Smooth muscle cell (in vitro differentiated cells): ENCODE measurements around the gene ABTB1. TPM values are rescaled to one million over a fixed set of nuclear protein-coding genes. Genes with fewer than 3 reads are reported as not detected.

Experiments used
- DNase-seq: peaks from one replicate; lab custom pipeline; 2025; ENCODE audit not compliant: unreplicated experiment; lab: John Stamatoyannopoulos, UW
- H2AFZ ChIP-seq: fragments of 200-600 bp; sonication (generic); 2 replicates; pipeline ENCODE4 v1.6.0; 2016; ENCODE audit warnings: antibody characterized with exemption, low read depth, mild to moderate bottlenecking
- H3F3A ChIP-seq: fragments of 200-600 bp; sonication (generic); 2 replicates; pipeline ENCODE4 v1.6.0; 2017; ENCODE audit warnings: antibody characterized with exemption, low read depth
- H3K27ac ChIP-seq: fragments of 200-600 bp; sonication (generic); 2 replicates; pipeline ENCODE4 v1.5.1; 2016; ENCODE audit warnings: low read depth, mild to moderate bottlenecking
- H3K27me3 ChIP-seq: fragments of 200-600 bp; sonication (generic); 2 replicates; pipeline ENCODE4 v1.6.1; 2016; ENCODE audit warnings: low read depth, mild to moderate bottlenecking
- H3K36me3 ChIP-seq: fragments of 200-600 bp; sonication (generic); 2 replicates; pipeline ENCODE4 v1.5.1; 2016; ENCODE audit warnings: low read depth
- H3K4me1 ChIP-seq: fragments of 200-600 bp; sonication (generic); 2 replicates; pipeline ENCODE4 v1.5.1; 2016; ENCODE audit warnings: low read depth
- H3K4me2 ChIP-seq: fragments of 200-600 bp; sonication (generic); 2 replicates; pipeline ENCODE4 v1.6.0; 2016; ENCODE audit warnings: mild to moderate bottlenecking
- H3K4me3 ChIP-seq: fragments of 200-600 bp; sonication (generic); 2 replicates; pipeline ENCODE4 v1.5.1; 2016; ENCODE audit warnings: mild to moderate bottlenecking
- H3K79me2 ChIP-seq: fragments of 200-600 bp; sonication (generic); 2 replicates; pipeline ENCODE4 v1.6.0; 2016; ENCODE audit warnings: low read depth, mild to moderate bottlenecking
- H3K9ac ChIP-seq: fragments of 200-600 bp; sonication (generic); 2 replicates; pipeline ENCODE4 v1.6.0; 2016; ENCODE audit warnings: low read depth
- H3K9me3 ChIP-seq: fragments of 200-600 bp; sonication (generic); replicated peaks from 2 replicates; pipeline ENCODE4 v1.5.1; 2016; ENCODE audit warnings: low read depth
- H4K20me1 ChIP-seq: fragments of 200-600 bp; sonication (generic); 2 replicates; pipeline ENCODE4 v1.6.0; 2016; ENCODE audit warnings: low read depth
- whole genome bisulfite sequencing: methylation state at CpG from one replicate; pipeline ENCODE4 v1.1.7; 2016; ENCODE audit warnings: low lambda C conversion rate; 5-methylcytosine and 5-hydroxymethylcytosine counted together
- polyA plus RNA-seq: library from polyadenylated mRNA; unstranded; fragments of >200 nt; fragmentation: Nextera tagmentation; extraction: Ambion mirVana; gene quantifications from 2 replicates; pipeline ENCODE4 v1.2.1, GENCODE V29; 2016
- total RNA-seq: library from RNA; depleted of rRNA; stranded (reverse); fragments of >200 nt; gene quantifications from 2 replicates; pipeline ENCODE4 v1.2.3, GENCODE V29; 2014
- TF ChIP-seq, protein P1 (sequence below): fragments of 200-600 bp; sonication (generic); IDR thresholded peaks from 2 replicates; pipeline ENCODE4 v1.5.1; 2017; ENCODE audit warnings: borderline replicate concordance, mild to moderate bottlenecking, antibody characterized with exemption; ENCODE audit not compliant: insufficient read depth, poor library complexity, severe bottlenecking

Gene ABTB1
- total and polyA plus RNA-seq, 2 experiments from 2014 or later = 2.8 to 17.9 TPM

DNA sequence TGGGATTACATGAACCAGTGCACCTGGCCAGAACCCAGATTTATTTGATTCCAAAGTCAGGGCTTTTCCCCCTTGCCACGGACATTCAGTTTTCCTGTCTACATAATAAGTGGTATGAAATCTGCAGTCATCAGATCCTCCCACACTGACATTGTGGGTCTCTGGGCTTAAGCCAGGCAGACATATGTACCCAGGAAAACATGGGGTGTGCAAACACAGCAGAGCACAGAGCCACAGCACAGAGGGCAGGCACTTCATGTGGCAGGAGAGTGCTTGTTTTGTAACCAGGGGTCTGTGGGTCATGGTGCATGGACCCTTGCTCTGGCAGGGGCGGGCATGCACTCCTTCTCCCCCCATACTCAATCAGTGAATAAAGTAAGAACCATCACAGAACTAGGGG, 6.1 kb upstream of the ABTB1 start:
- H3K36me3 ChIP-seq = no peaks in the 10 kb centered on the region
- no peaks in the 10 kb centered on the region for H3K27me3 ChIP-seq
- WGBS = 96% methylated on average over 2 of the region's 2 CpGs
- DNase-seq = no peak
- no peaks in the 10 kb centered on the region for H3K9me3 ChIP-seq
- no peaks in the 10 kb centered on the region for H3K79me2 ChIP-seq
- TF ChIP-seq, protein P1, sequence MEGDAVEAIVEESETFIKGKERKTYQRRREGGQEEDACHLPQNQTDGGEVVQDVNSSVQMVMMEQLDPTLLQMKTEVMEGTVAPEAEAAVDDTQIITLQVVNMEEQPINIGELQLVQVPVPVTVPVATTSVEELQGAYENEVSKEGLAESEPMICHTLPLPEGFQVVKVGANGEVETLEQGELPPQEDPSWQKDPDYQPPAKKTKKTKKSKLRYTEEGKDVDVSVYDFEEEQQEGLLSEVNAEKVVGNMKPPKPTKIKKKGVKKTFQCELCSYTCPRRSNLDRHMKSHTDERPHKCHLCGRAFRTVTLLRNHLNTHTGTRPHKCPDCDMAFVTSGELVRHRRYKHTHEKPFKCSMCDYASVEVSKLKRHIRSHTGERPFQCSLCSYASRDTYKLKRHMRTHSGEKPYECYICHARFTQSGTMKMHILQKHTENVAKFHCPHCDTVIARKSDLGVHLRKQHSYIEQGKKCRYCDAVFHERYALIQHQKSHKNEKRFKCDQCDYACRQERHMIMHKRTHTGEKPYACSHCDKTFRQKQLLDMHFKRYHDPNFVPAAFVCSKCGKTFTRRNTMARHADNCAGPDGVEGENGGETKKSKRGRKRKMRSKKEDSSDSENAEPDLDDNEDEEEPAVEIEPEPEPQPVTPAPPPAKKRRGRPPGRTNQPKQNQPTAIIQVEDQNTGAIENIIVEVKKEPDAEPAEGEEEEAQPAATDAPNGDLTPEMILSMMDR = no peak
- H3K27ac ChIP-seq = no peak overlapping the region
- H2AFZ ChIP-seq = no peak overlapping the region
- H3K4me1 ChIP-seq = no peaks in the 10 kb centered on the region
- no peak overlapping the region for H3K4me3 ChIP-seq
- no peak overlapping the region for H3K9ac ChIP-seq
- H3K4me2 ChIP-seq = no peak overlapping the region
- no peaks in the 10 kb centered on the region for H3F3A ChIP-seq
- H4K20me1 ChIP-seq = no peaks in the 10 kb centered on the region

DNA sequence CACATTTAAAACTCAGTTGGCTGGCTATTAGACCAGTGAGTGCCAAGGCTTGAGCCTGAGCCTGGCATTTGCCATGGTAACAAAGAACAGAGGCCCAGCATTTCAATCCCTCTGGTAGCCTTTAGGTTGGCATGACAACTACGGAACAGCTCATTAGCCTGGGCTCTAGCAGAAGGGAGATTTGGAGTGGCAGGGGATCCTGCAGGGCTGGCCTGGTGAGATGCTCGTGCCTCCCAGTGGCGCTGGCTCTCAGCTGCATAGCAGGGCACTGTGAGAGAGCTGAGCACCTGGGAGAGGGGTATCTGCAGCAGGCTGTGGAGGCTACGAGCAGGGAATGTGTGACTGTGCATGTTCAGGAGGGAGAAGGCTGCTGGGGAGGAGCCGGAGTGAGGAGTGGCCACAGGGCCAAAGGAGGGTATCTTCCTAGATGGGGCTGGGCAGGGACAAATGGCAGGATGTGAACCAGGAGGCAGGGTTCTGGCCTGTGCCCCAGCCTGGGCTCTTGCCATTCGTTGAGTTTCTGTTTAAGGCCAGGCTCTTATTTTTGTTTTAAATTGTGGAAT, 5.6 kb upstream of the ABTB1 start:
- DNase-seq = no peak
- Histone ChIP-seq H3K4me1 (no peaks in the 10 kb centered on the region), H2AFZ (no peak overlapping the region), H3K36me3 (no peaks in the 10 kb centered on the region), H3K4me3 (no peak overlapping the region), H3K9ac (no peak overlapping the region), H3K9me3 (no peaks in the 10 kb centered on the region), H3K4me2 (no peak overlapping the region), H3K27ac (no peak overlapping the region), H3F3A (no peaks in the 10 kb centered on the region), H3K27me3 (no peaks in the 10 kb centered on the region), H3K79me2 (no peaks in the 10 kb centered on the region), H4K20me1 (no peaks in the 10 kb centered on the region)
- WGBS = 86% methylated on average over 6 of the region's 6 CpGs
- TF ChIP-seq, protein P1 = no peak

DNA sequence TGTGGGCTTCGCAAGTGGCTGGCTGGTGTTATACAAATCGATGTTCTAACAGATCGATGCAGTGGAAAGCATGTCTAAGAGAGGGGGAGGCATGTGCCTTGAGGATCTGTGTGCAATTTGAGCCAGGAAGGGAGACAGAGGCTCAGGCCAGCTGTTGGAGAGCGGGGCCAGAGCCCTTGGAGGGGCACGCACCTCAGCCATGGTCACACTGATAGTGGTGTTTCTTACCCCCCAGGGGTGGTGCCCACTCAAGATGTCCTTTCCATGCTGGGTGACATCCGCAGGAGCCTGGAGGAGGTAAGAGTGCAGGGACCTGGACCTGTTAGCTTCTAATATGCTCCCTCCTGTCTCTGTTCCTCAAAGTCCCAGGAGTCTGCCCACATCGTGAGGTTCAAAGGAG, 3.8 kb upstream of the ABTB1 start:
- TF ChIP-seq, protein P1 = no peak
- H3K27me3 ChIP-seq = no peaks in the 10 kb centered on the region
- H3K4me2 ChIP-seq = no peak overlapping the region
- H3K9ac ChIP-seq = no peak overlapping the region
- no peak overlapping the region for H2AFZ ChIP-seq
- H3K4me3 ChIP-seq = no peak overlapping the region
- H3F3A ChIP-seq = no peaks in the 10 kb centered on the region
- DNase-seq = no peak
- no peak overlapping the region for H3K27ac ChIP-seq
- H4K20me1 ChIP-seq = no peaks in the 10 kb centered on the region
- 94% methylated on average over 7 of the region's 7 CpGs for WGBS
- no peaks in the 10 kb centered on the region for H3K4me1 ChIP-seq
- no peaks in the 10 kb centered on the region for H3K36me3 ChIP-seq
- H3K79me2 ChIP-seq = no peaks in the 10 kb centered on the region
- H3K9me3 ChIP-seq = no peaks in the 10 kb centered on the region

DNA sequence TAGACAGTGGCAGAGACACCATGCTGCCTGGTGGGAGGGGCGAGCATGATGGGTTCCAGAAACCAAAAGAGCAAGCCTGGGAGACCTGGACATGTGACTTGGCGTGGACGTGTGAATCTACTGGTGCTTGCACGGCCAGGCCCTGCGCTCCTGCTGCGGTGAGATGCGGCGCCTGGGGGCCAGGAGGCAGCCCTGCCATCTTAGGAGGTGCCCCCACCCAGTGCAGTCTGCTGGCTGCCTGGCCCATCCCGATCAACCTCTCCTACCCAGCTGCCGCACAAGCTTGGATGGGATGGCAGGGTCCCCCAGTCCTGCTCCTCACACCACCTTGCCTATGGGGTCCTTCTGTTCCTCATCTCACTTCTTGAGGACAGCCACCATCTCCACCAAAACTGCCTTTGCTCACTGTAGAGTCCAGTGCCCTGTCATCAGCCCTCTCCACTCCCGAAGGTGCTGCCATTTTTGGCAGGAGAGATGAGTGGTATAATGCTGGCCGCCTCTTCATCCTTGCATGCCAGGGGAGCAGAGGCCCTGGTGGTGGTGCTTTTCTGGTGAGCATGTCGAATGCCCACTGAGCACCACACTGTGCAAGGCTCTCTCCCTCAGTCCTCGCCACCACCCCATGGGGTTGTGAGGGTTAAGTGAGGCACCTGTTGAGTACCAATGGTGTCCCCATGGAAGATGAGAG, 3.1 kb upstream of the ABTB1 start:
- 97% methylated on average over 12 of the region's 14 CpGs for WGBS
- no peak for DNase-seq
- Histone ChIP-seq H3K4me3 (no peak overlapping the region), H3K9ac (no peak overlapping the region), H3K4me2 (no peak overlapping the region), H3K27ac (no peak overlapping the region), H3K4me1 (no peaks in the 10 kb centered on the region), H4K20me1 (no peaks in the 10 kb centered on the region), H2AFZ (no peak overlapping the region), H3K27me3 (no peaks in the 10 kb centered on the region), H3K36me3 (no peaks in the 10 kb centered on the region), H3K9me3 (no peaks in the 10 kb centered on the region), H3F3A (no peaks in the 10 kb centered on the region), H3K79me2 (no peaks in the 10 kb centered on the region)
- TF ChIP-seq, protein P1 = no peak
